ENCODE data around the gene UVRAG.

DNA sequence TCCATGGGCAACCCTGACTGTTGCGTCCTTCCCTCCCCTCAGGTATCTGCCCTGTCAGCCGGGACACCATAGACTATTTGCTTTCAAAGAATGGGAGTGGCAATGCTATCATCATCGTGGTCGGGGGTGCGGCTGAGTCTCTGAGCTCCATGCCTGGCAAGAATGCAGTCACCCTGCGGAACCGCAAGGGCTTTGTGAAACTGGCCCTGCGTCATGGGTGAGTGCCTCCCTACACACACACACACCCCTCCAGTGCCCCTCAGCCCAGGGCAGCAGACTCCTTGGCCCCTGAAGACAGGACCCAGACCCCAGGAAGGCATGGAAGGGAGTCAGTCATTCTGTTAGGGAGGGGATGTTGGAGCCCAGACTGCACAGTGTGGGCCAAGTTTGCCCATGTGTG, 17.9 kb upstream of the UVRAG start:
- TF ChIP-seq, protein P1, sequence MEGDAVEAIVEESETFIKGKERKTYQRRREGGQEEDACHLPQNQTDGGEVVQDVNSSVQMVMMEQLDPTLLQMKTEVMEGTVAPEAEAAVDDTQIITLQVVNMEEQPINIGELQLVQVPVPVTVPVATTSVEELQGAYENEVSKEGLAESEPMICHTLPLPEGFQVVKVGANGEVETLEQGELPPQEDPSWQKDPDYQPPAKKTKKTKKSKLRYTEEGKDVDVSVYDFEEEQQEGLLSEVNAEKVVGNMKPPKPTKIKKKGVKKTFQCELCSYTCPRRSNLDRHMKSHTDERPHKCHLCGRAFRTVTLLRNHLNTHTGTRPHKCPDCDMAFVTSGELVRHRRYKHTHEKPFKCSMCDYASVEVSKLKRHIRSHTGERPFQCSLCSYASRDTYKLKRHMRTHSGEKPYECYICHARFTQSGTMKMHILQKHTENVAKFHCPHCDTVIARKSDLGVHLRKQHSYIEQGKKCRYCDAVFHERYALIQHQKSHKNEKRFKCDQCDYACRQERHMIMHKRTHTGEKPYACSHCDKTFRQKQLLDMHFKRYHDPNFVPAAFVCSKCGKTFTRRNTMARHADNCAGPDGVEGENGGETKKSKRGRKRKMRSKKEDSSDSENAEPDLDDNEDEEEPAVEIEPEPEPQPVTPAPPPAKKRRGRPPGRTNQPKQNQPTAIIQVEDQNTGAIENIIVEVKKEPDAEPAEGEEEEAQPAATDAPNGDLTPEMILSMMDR (conservative IDR thresholded peaks at IDR 0.05; ENCODE audit: low read depth, low read length) = no peak
- TF ChIP-seq POLR2A (IDR thresholded peaks at IDR 0.05; ENCODE audit: low read depth, low read length) (no peak), MXI1 (IDR thresholded peaks at IDR 0.05; ENCODE audit: borderline replicate concordance, low read depth, low read length) (no peak)

Measured in IMR-90 (cell line).